ENCODE data around the gene MAPT.

GRCh38 chr17:46001390-46002310 is 107.3 kb downstream of the MAPT start:
- TF ChIP-seq CTCF (conservative IDR thresholded peaks at IDR 0.05) (no peak), ZFX (IDR thresholded peaks at IDR 0.05) (no peak)
